SU-DHL-6 (cell line): ENCODE data around the gene MMP19.

Source experiments
- H2AFZ ChIP-seq: fragments of 200-600 bp; sonication (generic); 2 replicates; pipeline ENCODE4 v1.6.1; 2014; ENCODE audit warnings: low read depth, mild to moderate bottlenecking, moderate library complexity, mixed read lengths, antibody characterized with exemption, low read length; ENCODE audit not compliant: severe bottlenecking
- H3F3A ChIP-seq: fragments of 200-600 bp; shearing (Covaris generic); 2 replicates; pipeline ENCODE4 v1.6.0; 2016; ENCODE audit warnings: antibody characterized with exemption, mild to moderate bottlenecking; ENCODE audit not compliant: insufficient read depth
- H3K27ac ChIP-seq: fragments of 200-600 bp; sonication (generic); 2 replicates; pipeline ENCODE4 v1.5.1; 2016; ENCODE audit warnings: low read depth, mild to moderate bottlenecking, low read length, moderate library complexity, mixed read lengths
- H3K27me3 ChIP-seq: fragments of 200-600 bp; sonication (generic), shearing (Covaris generic); 2 replicates; pipeline ENCODE4 v1.6.0; 2014; ENCODE audit warnings: mild to moderate bottlenecking, low read length
- H3K36me3 ChIP-seq: fragments of 200-600 bp; sonication (generic); 2 replicates; pipeline ENCODE4 v1.6.1; 2014; ENCODE audit warnings: mild to moderate bottlenecking, low read length, mixed read lengths
- H3K4me2 ChIP-seq: fragments of 300-600, 200-600 bp; shearing (Covaris generic), sonication (generic); 2 replicates; pipeline ENCODE4 v1.6.0; 2014; ENCODE audit warnings: low read length, low read depth, mild to moderate bottlenecking; ENCODE audit not compliant: poor library complexity, severe bottlenecking
- H3K4me3 ChIP-seq: fragments of 200-600 bp; sonication (generic); 2 replicates; pipeline ENCODE4 v1.5.1; 2014; ENCODE audit warnings: antibody characterized with exemption, low read length, mild to moderate bottlenecking, mixed read lengths; ENCODE audit not compliant: insufficient read depth, poor library complexity, severe bottlenecking
- H3K79me2 ChIP-seq: fragments of 200-600 bp; sonication (generic); 2 replicates; pipeline ENCODE4 v1.6.1; 2014; ENCODE audit warnings: mild to moderate bottlenecking, low read length, moderate library complexity; ENCODE audit not compliant: insufficient read depth
- H3K9ac ChIP-seq: fragments of 200-600 bp; sonication (generic); 2 replicates; pipeline ENCODE4 v1.7.0; 2014; ENCODE audit warnings: mild to moderate bottlenecking, low read length
- H3K9me2 ChIP-seq: fragments of 200-600 bp; sonication (generic); replicated peaks from 2 replicates; pipeline ENCODE4 v1.6.1; 2014; ENCODE audit warnings: low read length; ENCODE audit not compliant: insufficient read depth
- H3K9me3 ChIP-seq: fragments of 200-600 bp; sonication (generic); 2 replicates; pipeline ENCODE4 v1.6.1; 2014; ENCODE audit warnings: low read length, mixed read lengths; ENCODE audit not compliant: insufficient read depth
- H4K20me1 ChIP-seq: fragments of 200-600 bp; sonication (generic); 2 replicates; pipeline ENCODE4 v1.6.1; 2014; ENCODE audit warnings: low read depth, mild to moderate bottlenecking, antibody characterized with exemption, low read length, moderate library complexity, mixed read lengths
- CTCF ChIP-seq: fragments of 200-600 bp; sonication (generic); IDR thresholded peaks from one replicate; pipeline ENCODE4 v1.5.1; 2017; ENCODE audit warnings: antibody characterized with exemption, mild to moderate bottlenecking, low read length, moderate library complexity; ENCODE audit not compliant: insufficient read depth, poor library complexity, severe bottlenecking
- EZH2phosphoT487 ChIP-seq: fragments of 200-600 bp; sonication (generic), shearing (Covaris generic); conservative IDR thresholded peaks from 2 replicates; pipeline ENCODE4 v1.6.1; 2018; ENCODE audit warnings: mild to moderate bottlenecking, antibody characterized with exemption, low read length, moderate library complexity, mixed read lengths

MMP19 gene

GRCh38 chr12:55842681-55843429, at the start of gene MMP19:
TSS of gene MMP19 (minus strand) at chr12:55842936. CDS start at chr12:55842830, 106 bp downstream.
- Histone ChIP-seq H3K9me3 (no peaks in the 10 kb centered on the region), H4K20me1 (no peaks in the 10 kb centered on the region), H2AFZ (no peak within 1 kb of the TSS), H3K27ac (no peak within 1 kb of the TSS), H3K4me2 (no peak within 1 kb of the TSS), H3K27me3 (no peaks in the 10 kb centered on the region), H3K79me2 (no peaks in the 10 kb centered on the region), H3K4me3 (no peak within 1 kb of the TSS), H3K9me2 (no peaks in the 10 kb centered on the region), H3F3A (no peaks in the 10 kb centered on the region), H3K9ac (no peak within 1 kb of the TSS), H3K36me3 (no peaks in the 10 kb centered on the region)
- TF ChIP-seq CTCF (no peak), EZH2phosphoT487 (no peak)

GRCh38 chr12:55891310-55891709, 48.6 kb upstream of the MMP19 start:
- Histone ChIP-seq H3K79me2 (no peaks in the 10 kb centered on the region), H3K9me3 (no peaks in the 10 kb centered on the region), H3K4me2 (no peak overlapping the region), H3K9ac (no peak overlapping the region), H3K9me2 (no peaks in the 10 kb centered on the region), H3K36me3 (no peaks in the 10 kb centered on the region), H3K27me3 (no peaks in the 10 kb centered on the region), H3F3A (no peaks in the 10 kb centered on the region), H2AFZ (no peak overlapping the region), H3K4me3 (no peak overlapping the region), H3K27ac (no peak overlapping the region), H4K20me1 (no peaks in the 10 kb centered on the region)
- TF ChIP-seq CTCF (no peak), EZH2phosphoT487 (no peak)

GRCh38 chr12:55885113-55885512, 42.4 kb upstream of the MMP19 start:
- Histone ChIP-seq H3K9ac (no peak overlapping the region), H3F3A (no peaks in the 10 kb centered on the region), H3K27me3 (no peaks in the 10 kb centered on the region), H3K79me2 (no peaks in the 10 kb centered on the region), H4K20me1 (no peaks in the 10 kb centered on the region), H3K27ac (no peak overlapping the region), H3K9me3 (no peaks in the 10 kb centered on the region), H2AFZ (no peak overlapping the region), H3K4me3 (no peak overlapping the region), H3K4me2 (no peak overlapping the region), H3K9me2 (no peaks in the 10 kb centered on the region), H3K36me3 (no peaks in the 10 kb centered on the region)
- TF ChIP-seq EZH2phosphoT487, result no peak
- TF ChIP-seq CTCF, result no peak
